GM04503 (cell line): ENCODE data around the gene TMPRSS4.

ENCODE experiments used
- DNase-seq: peaks from one replicate; pipeline ENCODE4 v3.0.0-alpha.2; 2012; ENCODE audit warnings: low read depth

Gene TMPRSS4

DNA sequence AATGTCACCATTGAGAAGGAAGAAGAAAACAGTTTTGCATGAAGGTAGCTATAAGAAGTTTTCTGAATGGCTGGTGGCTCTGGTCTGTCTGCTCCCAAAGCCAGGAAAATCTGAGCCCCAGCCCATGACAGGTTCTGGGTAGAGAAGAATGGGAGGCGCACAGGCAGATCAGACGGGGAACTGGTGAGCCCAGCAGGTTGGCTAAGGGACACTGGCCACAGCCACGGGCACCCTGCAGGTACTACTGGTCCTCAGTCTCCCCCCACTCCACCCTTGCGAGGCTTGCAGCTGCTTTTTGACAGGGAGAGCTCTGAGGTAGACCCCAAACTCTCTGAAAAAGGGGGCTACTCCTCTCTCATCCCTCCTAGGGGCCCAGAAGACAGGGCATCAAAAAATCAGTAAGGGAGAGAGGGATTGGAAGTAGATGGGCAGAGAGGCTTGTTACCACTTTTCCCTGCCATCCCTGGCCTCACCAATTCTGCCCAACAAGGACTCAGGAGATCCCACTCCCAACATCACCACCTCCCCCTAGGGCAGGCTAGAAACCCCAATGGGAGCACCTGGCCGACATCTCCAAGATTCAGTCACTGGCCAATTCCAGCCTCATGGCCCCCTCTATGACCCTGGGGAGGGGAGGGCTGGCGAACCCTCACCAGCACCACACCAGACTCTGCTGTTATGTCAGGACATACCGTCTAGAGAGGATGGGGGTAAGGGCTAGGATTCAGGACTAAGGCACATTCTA lies 58.3 kb downstream of the TMPRSS4 start:
- no peak for DNase-seq

DNA sequence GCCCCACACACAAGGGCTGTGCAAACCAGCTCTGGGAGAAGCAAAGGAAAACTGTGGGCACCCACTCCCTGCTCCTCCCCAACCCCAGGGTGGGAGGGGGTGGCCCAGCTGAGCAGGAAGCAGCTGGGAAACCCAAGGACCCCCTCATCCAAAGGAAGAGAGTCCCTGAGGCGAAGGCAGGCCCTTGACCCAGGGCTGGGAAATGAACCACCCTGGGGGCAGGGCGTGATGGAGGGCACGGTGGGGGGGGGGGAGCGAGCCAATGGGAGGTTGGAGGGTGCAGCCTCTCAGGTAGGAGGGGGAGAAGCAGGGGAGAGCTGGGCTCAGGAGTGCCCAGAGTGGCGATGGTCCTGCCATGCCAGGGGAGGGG lies 58.9 kb downstream of the TMPRSS4 start:
- DNase-seq, result no peak

DNA sequence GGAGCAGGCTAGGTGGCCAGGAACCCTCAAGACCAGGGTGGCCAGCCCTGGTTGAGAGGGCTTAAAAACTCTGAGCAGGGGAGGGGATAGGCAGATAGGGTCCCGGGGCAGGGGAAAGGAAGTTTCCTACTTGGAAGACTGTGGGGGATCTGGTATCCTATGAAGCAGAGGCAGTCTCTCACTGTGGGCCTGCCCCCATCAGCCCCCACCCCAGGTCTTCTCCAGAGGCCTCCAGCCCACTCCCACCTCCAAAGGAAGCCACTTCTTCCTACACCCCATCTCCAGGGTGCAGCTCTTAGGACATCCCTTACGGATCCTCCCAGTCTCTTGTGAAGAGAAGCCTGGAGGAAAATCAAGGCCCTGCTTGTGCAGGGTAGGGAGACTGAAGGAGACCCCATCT lies 59.5 kb downstream of the TMPRSS4 start:
- no peak for DNase-seq

DNA sequence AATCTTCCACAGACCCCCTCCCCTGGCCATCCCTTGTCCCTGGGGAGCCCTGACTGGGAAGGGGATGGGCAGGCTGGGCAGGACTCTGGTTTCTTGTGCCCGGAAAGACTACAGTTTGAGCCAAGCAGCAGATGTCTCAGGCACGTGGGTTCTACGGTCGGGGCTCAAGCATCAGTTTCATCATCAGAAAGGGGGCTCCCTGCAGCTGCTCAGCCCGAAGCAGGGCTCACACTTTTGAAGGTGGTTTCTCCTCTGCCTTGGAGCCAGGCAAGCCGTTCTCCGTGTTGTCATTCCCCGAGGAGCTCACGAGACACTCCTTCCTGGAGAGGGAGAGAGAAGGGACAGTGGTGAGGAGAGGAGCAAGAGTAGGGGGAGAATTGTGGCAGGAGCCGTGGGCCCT lies 59.9 kb downstream of the TMPRSS4 start:
- no peak for DNase-seq

DNA sequence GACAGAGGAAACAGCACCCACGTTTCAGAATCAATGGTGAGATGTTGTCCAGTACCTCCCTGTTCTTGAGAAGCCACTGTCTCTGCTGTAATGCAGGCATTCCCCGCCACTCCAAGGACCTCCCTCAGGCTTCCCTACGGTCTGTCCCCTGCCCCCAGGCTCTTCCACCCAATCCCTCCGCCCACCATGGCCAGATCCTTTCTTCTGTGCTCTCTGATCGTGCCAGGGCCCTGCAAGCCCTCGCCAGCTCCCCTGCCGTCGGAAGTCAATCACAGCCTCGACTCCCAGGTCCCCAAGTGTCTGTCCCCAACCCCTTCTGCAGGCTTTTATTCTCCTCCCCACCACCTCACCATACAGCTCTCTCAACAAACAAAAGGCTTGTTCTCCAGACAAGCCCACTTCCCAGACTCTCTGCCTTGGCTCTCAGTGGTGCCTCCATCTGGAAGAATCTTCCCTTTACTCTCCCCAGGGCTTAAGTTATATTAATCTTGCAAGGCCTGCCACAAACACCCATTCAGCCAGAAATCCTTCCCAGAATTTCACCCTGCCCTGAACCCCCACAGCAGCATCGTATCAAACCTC lies 62.1 kb downstream of the TMPRSS4 start:
- no peak for DNase-seq

DNA sequence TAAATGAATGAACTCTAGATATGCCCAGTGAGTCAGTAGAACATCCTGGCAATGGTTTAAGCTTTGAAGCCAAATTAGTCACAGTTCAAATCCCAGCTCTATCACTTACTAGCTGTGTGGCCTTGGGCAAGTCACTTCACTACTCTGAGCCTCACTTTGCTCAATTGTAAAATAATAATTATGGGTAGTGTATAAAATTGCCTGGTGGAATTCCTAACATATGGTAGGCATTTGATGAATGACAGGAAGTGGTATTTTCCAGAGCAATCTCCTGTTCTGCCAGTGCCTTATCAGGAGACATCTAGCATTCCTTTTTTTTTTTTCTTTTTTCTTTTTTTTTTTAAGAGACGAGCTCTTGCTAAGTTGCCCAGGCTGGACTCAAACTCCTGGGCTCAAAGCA lies 62.7 kb downstream of the TMPRSS4 start:
- DNase-seq, result no peak

DNA sequence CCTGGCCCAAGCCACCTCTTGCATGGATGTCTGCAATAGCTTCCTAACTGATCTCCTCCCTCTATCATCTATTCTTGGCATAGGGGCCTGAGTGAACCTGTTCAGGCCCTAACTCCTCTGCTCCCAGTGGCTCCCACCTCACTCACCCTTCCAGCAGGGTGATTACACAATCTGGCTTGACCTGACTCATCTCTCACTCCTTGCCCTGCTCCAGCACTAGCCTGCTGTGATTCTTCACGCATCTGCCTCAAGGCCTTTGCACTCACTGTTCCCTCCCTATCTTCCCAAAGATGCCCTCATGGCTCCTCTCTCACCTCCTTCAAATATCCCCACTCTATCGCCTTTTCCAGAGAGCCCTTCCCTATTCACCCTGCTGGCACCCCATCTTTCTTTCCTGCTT lies 65.2 kb downstream of the TMPRSS4 start:
- DNase-seq, result no peak

DNA sequence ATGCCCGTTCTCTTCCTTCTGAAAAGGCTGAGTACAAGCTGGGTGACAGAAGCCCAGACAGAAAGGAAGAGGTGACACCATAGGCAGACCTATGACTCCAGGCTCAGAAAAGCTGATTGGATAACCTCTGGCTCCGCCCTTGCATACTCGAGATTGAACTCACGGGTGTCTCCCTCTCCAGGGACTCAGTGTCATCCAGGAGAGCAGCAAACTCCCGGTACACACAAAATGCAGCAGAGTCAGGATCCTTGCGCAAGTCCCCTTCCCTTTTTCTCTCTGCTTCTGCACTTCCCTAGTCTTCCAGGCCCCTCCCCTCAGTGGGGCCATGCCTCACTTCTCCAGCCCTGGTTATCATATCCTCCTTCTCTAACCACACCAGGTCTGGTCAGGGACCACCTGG lies 65.9 kb downstream of the TMPRSS4 start:
- no peak for DNase-seq

DNA sequence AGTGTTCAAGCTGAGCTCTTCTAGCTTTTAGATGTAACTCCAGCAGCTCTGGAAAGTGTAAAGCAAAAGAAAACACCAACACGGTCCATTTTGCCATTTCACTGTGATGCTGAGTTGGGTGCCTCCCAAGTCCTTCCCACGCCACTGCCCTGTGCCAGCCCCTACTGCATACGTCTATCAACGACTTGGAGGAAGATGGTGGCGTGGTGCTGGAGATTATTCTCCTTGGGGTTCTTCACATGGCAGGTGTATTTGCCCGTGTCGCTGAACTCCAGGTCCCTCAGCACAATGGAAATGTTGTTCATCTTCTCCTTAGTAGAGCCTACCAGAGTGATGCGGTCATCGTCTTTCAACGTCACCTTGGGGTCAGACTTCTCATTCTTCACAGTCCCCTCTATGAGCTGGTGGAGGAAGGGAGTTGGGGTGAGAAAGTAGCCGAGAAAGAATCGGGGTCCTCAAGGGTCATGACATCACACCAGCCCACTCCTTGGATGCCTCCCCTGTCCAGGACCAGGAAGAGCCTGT lies 66.8 kb downstream of the TMPRSS4 start:
- DNase-seq, result no peak

DNA sequence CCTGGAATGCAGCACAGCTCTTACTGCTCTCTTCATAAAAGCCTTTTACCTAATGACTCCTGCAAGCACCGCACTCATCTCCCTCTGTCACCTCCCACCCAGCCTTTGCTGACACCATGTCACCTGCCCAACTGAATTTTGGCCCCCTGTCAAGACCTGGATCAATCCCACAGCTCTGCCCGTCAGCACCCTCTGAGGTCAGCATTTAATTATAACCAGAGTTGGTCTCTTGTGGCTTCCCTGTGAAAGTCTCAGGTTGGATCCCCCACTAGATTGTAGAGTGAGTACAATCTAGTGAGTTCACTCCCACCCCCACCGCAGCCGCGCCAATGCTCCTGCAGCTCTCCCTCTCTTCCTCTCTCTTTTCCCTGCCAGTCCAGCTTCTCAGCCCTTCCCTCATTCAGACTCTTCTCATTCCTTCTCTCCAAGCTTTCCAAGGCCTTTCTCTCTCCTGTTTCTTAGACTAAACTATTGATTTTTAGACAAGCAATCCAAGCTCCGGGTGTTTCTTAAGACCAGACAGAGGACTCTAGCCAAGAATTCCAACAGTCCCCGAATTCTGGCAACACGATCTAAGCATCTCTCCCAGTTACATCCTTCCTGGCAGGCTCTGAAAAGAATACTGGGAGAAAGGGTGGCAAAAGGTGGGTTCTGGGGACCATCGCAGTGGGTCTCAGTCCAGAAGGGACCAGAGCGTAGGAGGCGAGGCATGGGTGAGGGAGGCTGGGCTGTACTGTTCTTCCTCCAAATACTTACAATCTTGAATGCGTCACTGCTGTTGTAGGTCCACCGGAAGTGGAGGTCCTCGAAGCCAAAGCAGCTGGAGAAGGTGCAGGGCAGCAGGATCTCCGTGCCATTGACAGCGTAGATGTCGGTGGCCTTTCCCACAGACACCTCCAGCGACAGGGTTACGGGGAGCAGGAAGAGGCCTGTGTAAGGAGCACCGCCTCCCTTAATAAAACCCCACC lies 67.7 kb downstream of the TMPRSS4 start:
- no peak for DNase-seq

DNA sequence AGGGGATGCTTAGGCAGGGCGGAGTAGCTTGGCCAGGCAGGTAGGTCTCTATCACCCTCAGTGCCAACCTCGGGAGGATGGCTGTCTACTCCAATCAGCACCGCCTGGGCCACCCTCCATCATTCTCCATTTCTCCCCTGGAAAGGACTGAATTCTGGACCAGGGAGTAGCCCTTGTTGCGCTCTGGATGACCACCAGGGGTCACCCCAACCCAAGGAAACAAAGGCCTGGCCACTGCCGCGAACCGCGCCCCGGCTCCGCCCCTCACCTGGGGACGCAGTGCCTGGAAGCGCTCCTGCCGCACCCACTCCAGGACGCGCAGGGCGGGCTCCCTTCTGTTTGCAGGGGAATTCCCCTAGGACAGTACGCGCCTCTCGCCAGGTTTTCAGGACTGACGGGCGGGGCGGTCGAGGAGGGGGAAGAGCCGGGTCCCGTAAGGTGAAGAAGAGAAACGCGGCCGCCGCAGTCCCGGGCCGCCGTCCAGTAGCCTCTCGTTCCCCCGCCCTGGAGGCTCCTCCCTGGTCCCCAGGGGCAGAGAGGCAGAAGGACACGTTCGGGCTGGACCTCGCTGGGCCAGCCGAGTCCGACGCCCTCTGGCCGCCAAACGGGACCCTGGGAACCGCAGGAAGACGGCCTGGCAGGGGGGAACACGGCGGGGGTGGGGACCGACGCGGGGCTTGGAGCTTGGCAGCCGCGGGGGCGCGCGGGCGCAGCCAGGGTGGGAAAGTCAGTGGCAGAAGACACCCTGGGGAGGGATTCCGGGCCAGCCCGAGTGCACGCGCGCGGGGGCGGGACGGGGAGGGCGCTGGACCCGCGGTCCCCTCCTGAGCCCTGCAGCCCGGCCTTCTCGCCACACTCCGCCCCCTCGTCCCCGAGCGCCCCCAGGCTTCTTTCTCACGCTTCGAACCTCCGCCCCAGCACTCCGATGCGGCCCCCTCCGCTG lies 68.7 kb downstream of the TMPRSS4 start:
- DNase-seq, result no peak

DNA sequence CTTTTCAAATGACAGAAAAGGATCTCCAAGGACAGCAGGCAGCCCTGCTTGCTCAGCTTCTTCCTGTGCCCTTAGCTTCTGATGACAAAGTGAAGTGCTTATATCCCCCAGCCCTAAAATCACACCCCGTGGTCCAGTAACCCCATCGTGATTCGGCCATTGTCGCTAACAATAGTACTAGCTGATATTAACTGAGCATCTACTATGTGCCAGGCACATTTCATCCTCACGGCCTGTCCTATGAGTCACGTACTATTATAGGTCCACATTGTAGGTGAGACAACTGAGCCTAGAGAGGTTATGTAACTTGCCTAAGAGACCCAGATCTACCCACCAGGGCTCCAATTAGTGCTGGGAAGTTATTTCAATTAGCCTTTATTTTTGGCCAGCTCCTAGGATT lies 69.7 kb downstream of the TMPRSS4 start:
- DNase-seq, result no peak

DNA sequence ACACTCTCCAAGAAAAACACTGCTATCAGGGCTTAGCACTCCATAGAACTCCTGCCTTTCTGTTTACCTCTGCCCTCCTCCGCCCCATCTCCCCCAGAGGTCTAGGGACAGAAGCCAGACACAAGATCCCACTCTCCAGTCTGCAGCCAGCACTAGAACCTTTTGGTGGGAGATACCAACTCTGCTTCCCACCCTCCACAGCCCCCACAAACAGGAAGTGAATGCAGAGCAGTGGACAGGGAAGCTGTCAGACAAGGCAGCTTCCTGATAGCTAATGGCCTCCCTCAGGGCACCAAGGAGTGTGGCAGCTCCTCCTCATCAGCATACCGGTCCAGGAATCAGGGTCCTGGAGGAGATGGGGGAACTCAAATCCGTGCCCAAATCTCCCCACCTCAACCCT lies 70.6 kb downstream of the TMPRSS4 start:
- DNase-seq, result no peak

DNA sequence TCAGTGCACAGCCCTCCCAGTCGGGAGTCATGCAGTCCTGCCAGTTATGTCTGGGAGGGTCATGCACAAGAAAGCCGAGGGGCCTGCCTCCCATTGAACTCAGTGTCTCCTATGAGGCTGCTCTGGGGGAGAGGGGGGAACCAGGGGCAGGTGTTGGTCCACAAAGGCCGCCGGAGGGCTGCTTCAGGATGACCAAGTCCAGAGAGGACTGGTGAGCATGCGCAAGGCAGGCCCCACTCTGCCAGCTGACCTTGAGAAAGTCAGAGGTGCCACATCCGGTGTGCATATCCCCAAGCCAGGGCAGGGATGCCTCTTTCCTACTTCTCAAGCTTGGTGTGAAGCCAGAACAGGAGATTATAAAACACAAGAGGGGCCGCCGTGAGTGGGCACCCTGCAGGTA lies 71.4 kb downstream of the TMPRSS4 start:
- DNase-seq, result no peak

DNA sequence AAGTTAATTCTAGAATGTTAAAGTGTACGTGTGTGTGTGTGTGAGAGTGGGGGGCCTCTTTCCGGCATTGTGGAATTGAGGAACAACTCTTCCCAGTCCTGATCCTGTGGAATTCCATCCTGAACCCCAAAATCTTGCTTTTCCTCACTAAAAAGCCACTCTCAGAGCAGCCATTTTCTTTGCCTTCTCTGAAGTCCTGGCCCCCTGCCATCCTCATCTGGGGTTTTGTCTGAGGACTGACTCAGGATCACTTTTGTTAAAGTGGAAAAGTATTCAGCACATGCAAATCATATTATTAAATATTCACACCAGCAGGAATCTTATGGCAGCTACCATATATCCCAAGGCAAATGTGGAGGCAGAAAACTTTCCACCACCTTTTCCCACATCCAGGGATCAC lies 72.0 kb downstream of the TMPRSS4 start:
- DNase-seq, result no peak

DNA sequence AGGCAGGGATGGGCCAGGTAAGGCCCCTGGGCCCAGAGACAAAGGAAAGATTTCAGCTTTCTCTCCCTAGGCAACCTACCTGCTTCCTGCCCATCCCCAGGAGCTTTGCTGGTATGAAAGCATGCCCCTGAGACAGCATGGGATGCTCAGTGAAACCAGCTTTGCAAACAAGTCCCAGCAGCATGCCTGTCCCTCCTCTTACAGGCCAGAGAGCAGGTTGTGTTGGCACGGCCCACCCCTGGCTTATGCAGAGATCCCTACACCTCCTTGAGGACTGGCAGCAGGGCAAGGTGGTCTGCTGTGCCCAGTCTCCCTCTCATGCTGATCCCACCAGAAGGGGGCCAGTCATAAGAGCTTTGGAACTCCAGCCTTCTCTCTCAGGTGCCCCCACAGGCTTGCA lies 72.6 kb downstream of the TMPRSS4 start:
- DNase-seq, result no peak

DNA sequence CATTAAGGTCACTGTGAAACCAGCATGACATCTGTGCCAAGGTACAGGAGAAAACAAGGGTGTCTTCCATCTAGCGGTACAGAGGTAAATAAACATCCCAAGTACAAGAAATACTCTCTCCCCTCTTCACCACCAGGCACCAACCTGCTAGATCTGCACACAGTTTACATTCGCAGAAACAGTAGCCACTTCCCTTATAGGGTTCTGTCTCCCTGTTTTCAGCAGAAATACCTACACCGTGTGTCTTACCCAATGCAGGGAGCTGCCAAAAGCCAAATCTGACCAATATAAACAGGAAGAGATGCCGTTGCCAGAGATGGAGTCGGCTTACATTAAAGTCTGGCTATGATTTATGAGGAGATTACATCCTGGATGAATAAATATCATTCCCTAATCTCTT lies 74.6 kb downstream of the TMPRSS4 start:
- no peak for DNase-seq

DNA sequence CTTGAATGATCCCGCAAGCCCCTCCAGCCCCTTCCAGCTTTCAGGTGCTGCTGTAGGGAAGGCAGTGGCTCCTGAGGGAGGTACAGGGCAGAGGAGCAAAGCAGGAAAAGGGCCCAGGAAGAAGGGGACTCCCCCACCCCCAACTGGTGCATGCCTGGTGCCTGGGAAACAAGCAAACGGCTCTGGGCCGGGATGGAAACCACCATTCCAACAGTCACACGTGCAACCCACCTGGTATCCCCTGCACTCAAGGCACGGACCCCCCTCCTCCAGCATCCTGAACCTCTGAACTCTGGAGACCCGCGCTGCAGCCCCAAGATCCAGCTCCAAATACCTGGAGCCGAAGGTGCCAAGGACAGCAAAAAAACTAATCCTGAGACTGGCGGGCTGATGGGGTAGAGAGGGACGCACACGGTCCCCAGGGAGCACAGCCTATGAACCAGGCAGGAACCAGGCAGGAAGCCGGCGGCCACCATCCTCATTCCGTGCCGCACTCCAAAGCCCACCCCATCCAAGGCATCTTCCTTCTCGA lies 75.2 kb downstream of the TMPRSS4 start:
- DNase-seq, result no peak

DNA sequence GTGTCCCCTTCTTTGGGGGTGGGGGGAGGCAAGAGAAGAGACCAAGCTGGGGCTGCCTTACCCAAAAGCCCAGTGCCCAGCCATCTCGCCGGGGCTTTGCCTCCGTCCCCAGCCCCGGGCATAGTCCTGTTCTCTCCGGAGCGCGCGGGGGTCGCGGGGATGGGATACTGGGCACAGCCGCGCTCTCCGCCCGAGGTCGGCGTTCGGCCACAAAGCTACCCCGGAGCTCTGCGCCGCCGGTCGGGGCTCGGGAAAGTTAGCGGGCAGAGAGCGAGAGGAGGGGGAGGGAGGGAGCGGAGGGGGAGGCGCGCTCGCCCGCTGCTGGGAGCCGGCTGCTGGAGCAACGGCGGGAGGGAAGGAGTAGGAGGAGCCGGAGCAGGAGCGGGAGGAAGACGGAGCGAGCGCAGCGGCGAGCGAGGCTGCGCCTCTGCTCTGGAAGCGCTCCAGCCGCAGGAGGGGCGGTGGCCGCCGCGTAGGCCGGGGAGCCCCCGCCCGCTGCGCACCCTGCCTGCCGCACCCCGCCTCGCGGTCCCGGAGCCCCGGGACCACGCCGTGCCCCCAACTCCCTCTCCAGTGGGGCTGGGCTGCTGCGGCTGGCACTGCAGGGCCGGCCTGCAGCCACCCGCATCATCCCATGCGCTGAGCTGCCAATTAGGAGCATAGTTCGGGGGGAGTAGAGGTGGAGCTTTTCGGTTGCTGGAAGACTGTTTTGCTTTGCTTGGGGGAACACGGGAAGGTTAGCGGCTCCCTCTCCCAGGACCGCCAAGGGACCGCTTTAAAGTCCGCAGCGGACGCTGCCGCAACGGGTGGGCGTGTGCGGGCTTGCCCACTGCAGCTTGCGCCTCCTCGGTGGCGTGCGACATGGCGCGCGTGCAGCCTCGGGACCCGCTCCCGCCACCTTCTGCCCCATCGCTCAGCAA lies 75.9 kb downstream of the TMPRSS4 start, which contains the start of gene SCN4B:
Gene SCN4B, minus strand, starts transcription at position 272 of the 920 bp plus-strand sequence. Its CDS starts 150 bp downstream, at position 122.
- no peak for DNase-seq

DNA sequence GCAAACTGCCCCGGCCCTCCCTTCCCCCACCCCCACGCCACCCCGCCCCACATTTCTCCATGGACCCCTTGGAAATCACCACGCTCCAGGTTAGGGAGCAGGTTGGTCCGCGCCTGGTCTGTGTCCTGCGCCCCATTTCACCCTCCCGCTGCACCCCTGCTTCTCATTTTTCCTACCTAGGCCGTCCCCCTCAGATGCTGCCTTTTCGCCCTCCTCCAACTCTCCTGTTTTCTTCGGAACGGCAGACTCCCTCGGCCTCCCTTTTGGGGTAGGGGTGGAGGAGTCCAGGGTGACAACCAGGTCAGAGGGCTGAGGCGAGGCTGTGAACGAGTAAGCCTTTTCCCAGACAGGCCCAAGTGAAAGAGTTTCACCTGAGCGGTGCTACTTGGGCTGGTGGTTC lies 76.6 kb downstream of the TMPRSS4 start:
- DNase-seq, result no peak
